Activated CD8-positive, alpha-beta memory T cell treated with anti-CD3 and anti-CD28 coated beads for 24 hours (primary cell): ENCODE results near the gene FTO.

Experiments
- DNase-seq: peaks from one replicate; pipeline ENCODE4 v3.0.0-alpha.2; 2020

Gene FTO

DNA sequence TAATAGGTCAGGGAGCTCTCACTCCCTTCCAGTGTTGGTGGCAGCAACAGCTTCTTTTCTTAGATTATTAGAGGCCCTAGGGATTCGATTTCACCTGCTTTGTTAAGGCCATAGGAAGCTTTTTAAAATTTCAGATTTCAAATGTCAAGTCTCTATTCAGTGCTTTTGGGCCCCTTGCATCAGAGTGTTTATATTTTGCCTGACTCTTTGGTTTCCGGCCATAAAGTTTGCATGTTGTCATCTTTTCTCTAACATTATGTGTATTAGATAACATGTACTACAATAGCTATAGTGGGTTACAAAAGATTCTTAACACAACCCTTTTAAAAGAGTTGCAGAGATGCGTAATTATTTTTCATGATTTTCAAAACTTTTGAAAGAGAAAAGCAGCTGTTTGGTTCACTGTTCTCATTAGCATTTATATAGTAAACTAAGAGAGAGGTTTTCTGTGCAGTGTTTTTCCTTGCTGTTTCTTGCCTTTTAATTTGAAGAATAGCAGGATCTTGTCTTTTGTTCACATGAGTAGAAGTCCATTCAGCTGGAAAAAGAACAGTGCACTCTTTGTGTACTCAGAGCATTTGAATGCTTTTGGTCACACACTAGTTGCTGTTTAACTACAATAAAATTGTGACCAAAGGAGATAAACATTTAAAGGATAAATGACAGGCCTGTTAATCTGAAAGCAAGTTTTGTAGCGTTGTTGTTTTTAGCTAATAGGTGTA is 52.5 kb downstream of the FTO start:
- no peak for DNase-seq

DNA sequence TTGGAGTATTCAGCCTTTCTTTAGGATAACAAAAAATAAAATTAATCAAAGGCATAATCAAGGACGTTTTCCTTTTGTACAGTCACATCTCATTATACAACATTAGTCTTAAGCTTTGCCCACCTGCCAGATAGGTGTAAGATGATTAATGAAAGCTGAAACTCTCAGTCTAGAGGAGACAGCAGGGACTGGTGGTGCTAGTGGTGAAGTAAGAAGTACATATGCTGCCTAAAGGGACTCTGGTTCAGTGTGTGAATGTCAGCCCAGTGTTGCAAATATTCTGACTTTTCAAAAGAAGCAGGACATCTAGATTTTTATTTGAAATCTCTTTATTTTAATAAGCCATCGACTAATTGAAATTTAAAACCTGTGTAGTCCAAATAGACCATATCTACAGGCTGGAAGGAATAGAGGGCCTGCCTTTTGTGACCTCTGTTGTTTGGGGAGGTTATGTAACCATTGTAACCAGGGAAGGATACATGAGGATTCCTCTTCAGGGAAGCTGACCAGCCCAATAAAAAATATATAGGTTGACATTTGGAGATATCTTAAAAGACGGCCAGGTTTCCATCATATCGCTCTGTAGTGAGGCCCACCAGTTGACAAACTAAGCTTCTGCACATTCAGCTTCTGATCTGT is 54.1 kb downstream of the FTO start:
- DNase-seq: no peak

DNA sequence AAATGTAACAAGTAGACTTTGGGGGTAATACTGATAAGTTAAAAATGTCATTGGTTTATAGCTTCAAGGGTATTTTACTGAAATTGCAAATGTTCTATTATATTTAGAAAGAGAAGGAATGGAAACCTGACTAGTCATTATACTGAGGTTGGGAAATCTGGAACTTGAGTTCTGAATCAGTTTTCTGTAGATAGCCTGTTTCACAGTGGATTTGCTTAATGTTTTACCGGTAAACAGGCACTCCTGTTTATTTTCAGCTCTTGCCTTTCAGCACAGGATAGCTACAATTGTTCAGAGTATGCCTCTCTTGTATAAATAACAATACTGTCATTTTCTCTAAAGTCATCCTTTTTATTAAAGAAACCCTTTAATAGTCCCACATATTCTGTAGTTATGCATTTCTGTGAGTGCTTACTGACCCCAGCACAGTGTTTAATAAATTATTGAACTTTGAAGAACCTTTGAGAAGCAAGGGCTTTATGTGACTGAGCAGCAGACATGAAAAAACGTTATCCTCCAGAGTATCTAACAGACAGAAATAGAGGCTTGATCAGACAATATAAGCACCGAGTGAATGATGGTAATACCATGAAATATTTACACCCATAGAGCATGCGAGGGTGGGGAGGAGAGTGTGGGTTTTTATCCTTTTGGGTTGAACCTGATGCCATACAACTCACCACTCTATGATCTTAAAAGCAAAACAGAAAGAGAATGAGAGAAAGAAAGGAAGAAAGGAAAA is 58.2 kb downstream of the FTO start:
- DNase-seq: no peak

DNA sequence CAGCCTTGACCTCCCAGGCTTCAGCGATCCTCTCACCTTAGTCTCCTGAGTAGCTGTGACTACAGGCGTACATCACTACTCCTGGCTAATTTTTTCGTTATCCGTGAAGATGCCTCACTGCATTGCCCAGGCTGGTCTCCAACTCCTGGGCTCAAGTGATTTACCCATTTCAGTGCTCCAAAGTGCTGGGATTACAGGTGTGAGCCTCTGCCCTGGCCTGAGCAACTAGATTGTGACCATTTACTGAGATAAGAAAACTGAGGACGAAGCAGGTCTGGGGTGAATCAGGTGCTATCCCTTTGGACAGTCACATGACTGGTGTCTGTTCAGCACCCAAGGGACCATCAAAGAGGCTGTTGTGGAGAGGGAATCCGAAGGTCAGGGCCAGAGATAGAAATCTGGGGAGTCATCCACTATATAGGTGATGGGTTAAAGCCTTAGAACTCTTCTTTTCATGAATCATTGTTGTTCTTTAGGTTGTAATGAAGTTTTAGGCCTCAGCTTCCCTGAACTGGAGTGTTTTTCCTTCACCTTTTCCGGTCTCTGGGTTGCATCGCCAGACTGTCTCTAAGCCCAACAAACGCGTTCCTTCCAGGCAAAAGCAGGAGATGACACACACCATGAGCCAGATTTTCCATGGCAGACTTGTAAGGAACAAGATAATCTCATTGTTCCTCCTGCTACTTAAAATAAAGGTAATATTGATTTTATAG is 62.5 kb downstream of the FTO start:
- no peak for DNase-seq

DNA sequence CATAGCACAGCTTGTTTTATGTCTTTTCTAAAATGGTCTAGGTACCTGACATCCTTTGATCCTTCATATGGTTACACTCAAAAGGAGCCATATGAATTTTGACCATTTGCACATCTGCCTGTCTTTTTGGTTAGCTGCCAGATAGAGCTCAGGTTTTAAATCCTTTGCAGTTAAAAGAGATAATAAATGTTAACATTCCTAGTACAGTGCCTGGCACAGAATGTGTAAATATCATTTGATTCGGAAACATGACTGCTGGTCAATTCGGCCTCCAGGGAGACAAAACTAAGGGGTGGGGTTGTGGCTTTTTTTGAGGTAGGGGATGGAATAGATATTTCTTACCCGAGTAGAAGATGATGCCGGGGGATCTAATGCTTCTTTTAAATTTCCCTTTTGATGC is 64.2 kb downstream of the FTO start:
- DNase-seq: no peak

DNA sequence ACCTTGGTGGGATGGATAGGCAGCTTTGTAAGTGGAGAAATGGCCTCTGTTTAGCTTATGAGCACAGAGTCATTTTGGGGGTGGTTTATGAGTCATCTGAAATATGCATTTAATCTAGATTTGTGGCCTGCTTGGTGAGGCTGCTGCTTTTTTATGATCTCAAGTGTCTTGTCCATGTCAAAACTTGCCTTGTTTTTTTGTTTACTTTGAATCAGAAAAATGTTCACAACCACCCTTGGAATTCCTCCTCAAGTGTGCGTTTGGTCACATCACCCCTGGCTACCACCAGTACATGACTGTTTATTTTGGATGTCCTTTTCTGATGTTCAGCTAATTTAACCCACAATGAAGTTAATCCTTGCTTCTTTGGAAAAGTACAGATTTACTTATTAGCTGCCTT is 64.6 kb downstream of the FTO start:
- DNase-seq: no peak

DNA sequence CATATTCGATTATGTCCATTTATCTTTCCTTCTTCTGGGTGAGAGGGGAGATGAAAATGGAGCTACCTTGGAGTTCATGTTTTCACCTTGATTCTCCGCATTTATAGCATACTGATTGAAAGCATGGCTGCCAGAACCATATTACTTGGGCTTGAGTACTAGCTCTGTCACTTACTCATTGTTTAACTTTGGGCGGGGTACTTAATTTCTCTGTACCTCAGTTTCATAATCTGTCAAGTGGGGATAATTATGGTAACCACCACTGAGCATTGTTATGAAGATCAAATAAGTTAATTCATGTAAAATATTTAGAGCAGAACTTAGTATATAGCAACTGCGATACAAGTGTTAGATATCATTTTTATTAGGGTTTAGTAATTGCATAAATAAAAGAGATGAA is 65.2 kb downstream of the FTO start:
- no peak for DNase-seq

DNA sequence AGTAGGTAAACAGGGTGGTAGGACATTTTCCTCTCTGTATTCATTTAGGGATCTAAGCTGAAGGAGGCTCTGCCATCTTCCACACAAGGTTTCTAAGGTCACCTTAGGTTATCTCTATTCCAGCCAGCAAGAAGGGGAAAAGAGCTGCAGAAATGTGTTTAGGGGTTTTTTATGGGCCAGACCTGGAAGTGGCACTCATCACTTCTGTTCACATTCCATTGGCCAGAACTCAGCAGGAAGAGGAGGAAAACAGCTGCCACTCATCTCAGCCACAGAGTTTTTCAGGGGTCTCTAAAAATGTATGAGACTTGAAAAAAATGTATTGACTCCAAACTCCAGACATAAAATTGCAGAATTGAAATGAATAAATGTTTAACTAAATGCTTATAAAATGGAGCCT is 65.8 kb downstream of the FTO start:
- no peak for DNase-seq

DNA sequence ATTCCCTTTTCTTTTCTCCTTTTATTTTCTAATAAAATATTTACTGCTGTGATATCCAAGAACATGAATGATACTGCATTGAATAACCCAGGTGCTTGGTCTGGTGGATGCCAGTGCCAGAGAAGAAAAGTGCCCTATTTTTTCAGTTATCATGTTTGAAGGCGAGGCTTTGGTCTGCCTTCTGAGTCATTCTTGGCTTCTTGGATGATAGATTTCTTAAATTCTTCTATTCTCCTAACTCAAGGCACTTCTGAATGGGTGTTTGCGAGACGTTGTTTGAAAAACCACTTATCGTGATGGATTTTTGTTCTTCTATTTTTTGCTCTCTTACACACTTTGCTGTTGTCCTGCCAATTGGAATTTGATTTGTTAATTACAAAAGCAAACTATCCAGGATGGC is 66.7 kb downstream of the FTO start:
- no peak for DNase-seq

DNA sequence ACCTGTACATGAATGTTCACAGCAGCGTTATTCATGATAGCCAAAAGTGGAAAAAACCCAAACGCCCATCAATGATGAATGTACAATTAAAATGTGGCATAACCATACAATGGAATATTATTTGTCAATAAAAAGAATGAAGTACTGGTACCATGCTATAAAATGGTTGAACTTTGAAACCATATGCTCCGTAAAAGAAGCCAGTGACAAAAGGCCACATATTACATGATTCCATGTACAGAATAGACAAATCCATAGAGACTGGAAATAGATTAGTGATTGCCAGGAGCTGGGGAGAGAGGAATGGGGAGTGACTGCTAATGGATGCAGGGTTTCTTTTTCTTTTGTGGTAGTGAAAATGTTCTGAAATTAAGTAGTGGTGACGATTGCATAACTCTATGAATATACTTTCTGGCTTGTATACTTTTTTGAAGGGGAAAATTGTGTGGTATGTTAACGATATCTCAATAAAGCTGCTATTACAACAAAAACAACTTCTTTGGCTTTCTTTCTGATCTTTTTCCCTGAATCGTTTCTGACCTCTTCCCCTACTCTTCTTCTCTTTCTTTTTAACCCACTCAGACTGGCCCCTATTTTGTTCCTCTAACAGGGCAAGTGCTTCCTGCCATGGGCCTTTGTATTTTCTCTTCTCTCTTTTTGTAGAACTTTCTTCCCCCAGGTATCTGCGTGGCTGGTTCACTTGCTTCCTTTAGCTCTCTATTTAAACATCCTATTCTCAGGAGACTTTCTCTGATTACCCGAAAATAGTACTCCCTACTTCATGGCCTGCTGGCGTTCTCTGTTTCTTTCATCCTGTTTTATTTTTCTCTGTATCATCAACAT is 67.9 kb downstream of the FTO start:
- DNase-seq: no peak

DNA sequence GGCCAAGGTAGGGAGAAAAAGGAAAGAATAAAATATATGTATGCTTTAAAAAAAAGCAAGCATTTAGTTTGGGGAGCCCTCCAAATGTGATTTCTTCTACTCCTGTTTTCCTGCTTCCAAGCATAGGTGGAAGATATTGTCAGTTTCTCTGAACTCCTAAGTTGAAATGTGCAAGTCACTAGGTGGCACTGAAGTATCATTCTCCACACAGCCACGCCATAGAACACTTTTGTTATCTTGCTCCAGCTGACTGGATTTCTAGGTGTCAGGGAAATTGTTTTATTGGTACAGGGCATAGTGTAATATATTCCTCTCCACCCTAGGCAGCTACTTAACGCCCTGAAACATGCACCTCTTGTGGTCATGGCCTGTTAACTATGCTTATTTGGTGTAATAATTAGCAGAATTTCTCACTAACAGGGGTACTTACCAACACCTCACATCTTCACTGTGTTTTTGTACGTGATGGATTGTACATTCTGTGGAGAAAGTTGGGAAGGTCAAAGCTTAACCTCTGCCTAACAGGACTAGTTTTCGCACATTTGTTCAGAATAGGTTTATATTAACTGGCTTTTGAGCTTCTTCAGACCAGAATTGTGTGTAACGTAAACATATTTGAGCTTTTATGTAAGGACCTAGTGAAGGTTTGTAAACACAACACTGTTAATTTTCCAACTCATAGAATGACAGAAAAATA is 69.3 kb downstream of the FTO start:
- DNase-seq: no peak

DNA sequence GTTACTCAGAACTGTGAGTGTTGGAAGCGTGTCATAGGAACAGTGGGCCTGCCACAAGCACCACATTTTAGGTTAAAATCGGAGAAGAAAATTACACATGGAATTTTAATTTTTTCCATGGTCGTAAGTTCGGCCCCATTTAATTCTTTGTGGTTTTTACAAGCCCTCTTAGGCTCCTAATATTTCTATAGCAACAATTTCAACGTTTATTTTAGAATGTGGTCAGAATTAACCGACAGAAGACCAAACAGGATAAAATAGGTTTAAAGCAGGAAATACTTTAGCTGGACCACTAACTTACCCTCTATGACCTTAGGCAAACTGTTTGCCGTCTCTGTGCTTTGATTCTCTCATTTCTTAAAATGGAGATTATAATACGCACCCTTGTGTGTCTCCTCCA is 69.9 kb downstream of the FTO start:
- no peak for DNase-seq

DNA sequence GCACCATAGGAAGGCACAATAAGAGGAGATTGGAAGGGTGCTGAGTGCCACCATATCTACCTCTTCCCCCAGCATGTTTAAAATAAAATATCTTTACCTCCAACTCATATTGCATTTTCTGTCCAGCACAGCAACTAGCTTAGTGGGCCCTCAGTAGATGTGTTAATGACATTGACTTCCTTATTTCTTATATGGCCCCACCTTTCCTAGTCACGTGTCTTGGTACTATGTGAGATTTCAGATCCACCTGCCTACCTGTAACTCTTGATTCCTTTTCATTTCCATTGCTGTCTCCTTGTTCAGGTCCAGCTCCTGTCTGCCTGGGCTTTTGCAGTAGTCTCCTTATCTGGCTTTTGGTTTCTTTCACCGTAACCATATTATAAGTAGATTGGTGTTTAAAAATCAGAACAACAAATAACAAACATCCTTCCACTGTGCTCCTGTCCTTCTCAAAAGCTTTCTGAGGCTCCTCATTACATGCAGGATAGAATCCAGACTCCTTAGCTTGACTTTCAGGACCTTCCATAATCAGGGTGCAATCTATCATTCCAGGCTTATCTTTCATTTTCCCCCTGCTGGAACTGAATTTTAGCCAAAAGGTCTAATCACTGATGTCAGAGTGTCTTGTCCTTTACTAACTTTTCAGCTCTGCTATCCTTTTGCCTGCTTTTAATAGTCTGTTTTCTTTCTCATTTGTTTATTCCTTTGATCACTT is 71.3 kb downstream of the FTO start:
- DNase-seq: no peak

DNA sequence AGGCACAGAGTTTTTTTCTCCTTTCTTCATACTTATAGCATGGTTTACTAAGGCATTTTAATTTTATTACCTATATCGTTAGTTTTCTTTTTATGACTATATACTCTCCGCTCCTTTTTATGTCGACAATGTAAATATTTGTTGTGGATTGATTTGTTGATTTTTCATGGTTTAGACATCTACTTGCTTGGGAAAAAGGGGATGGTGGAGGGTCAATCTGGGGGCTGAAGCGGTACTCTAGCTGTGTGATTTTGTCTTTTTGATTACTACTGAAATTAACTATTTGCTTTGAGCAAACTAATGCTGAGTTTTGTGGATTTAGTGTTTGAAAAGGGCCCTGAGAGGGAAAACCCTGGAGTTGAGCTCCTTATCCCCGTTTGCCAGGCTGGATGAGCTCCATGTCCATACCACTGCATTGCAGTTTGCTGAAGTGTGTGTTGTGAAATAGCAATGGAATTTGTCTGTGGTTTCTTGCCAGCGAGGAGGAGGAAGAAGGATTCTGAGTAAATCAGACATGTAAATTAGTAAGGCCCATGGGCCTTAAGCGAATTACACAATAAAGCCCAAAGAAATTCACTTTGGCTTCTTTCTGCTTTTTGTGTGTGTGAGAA is 72.0 kb downstream of the FTO start:
- no peak for DNase-seq

DNA sequence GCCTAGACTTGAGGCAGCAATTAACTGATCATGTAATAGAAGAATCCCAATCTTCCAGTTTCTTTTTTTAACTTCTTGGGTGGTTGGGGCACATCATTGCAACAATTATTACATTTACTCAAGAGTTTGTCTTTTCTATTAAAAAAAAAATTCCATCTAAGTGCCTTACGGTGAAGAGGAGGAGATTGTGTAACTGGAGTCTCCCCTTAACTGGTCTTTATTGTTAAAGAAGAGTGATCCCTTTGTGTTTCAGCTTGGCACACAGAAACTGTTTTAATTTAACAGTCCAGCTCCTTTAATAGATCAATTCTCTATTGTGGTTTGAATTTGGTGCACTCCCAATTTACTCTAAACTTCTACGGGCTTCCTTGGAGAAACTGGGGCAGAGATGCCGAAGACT is 75.2 kb downstream of the FTO start:
- DNase-seq: no peak

DNA sequence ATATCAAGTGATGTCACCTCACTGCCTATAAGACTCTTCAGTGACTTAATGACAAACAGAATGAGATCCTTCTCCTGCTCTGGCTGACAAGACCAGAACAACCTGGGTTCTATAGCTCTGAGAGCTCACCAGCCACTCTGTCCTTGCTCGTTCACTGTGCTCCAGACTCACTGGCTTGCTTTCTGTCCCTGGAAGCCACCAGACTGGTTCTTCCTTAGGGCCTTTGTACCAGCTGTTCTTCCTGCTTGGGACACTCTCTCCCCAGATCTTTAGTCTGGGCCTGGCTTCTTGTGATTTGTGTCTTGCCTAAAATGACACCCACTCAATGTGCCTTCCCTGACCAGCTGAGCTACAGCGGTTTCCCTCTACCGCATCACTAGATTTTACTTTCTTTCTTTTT is 76.1 kb downstream of the FTO start:
- no peak for DNase-seq

DNA sequence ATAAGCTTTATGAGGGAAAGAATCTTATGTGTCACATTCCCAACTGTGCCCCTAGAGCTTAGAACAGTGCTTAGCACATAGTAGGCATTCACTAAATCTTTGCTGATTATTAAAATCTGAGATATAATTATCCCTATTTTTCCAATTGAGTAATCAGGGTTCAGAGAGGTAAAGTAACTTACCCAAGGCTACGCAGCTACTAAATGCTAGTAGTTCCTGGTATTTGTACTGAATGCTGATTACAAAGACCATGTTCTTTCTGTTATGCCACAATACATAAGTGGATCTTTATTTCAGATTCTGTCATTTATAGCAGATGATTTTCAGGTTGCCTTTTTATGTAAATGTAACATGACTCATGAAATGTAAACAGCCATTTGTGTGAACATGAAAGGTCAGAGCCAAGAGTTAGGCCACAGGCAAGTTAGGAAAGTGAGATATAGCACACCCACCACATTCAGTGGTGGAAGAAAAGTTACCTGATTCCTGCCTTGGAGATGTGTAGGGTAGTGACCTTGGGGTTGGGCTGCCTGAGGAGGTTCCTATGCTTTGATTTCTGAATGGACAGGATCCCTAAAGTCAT is 77.2 kb downstream of the FTO start:
- no peak for DNase-seq

DNA sequence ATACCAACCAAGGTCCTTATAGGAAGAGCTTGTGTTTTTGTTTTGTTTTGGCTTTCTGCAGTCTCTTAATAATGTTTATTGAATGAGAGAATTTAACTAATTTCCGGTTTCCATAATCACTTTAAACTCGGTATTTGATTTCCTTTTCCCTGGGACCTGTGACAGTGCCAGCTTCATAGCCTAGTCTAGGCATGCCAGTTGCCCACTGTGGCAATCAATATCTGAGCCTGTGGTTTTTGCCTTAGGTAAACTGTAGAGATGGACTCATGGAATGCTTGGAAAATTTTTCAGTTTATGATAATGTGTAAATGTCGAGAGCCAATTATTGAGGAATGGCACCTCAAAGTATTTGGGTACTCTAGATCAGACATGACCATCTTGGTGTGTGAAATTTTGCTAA is 78.2 kb downstream of the FTO start:
- no peak for DNase-seq

DNA sequence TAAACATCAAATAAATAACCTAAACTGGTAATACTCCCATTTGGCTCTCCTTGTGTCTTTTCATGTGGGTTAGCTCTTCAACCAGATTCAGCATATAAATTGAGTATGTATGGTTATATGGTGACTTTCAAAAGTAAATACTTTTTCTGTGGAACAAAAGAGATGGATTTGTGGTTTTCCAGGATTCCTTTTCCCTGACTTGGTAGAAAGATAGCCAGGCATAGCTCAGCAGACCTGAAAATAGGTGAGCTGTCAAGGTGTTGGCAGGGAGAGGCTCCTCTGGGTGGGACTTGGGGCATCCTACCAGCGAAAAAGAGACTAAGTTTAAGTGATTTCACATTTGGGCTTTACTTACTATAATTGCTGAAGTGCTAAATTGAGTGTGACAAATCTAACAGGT is 80.3 kb downstream of the FTO start:
- DNase-seq: no peak

DNA sequence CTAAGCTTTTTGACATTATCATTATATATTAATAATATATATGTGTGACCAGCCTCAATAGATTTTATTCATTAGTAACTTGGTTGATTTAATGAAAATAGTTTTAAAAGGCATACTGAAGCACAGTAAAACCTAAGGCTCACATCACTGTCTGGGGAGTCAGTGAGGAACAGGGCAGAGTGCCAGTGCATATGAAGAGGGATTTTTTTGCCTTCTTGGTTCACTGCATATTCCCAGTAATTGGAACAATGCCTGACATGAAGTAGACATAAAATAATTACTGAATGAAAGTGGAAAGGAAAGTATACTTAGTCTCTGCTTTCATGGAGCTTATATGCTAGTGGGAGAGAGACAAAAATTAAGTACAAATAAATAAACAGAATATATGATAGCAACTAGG is 81.1 kb downstream of the FTO start:
- no peak for DNase-seq

DNA sequence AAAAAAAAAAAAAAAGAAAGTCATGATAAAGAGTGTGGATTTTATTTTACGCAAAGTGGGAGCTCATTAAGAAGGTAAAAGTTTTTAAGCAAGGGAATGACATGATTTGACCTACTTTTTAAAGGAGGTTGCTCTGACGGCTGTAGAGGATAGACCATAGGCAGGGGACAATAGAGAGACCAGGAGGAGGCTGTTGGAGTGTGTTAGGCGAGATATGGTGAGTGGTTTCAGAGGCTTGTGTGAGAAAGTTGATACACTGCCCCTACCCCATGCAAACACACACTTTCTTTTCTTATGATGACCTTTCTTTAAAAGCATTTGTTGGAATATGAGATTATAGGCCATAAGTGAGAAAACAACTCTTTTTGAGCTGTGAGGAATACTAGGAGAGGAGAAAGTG is 82.0 kb downstream of the FTO start:
- no peak for DNase-seq
